A549 (cell line): Measurements from ENCODE around the gene KIF18A.

ENCODE experiments used
- CEBPB ChIP-seq, 2 experiments: fragments of >200 bp in 1 of 2; sonication (Bioruptor Twin) in 1 of 2; formaldehyde crosslinking in 1 of 2; IDR thresholded peaks; 2 replicates each; pipeline ENCODE4 v1.6.1; 2012 to 2016
- CHD2 ChIP-seq: fragments of 150-350 bp; IDR thresholded peaks from 2 replicates; pipeline ENCODE4 v1.6.1; 2014; ENCODE audit warnings: low read length; ENCODE audit not compliant: partially characterized antibody
- ELK1 ChIP-seq: fragments of 150-350 bp; IDR thresholded peaks from 2 replicates; pipeline ENCODE4 v1.6.1; 2014; ENCODE audit warnings: low read depth, mild to moderate bottlenecking, low read length
- EP300 ChIP-seq, 2 experiments: fragments of >200 bp; sonication (Bioruptor Twin); formaldehyde crosslinking; IDR thresholded peaks; 2 replicates in 1 of 2; 3 replicates in 1 of 2; pipeline ENCODE4 v1.6.1; 2016 to 2017
- NFE2L2 ChIP-seq: fragments of 150-350 bp; conservative IDR thresholded peaks from 2 replicates; pipeline ENCODE4 v1.6.1; 2014; ENCODE audit warnings: low read length
- POLR2A ChIP-seq: IDR thresholded peaks from 2 replicates; pipeline ENCODE4 v1.6.1; 2012; ENCODE audit warnings: mild to moderate bottlenecking, low read length
- TF ChIP-seq, protein P1 (sequence below): fragments of >200 bp; sonication (Bioruptor Twin); formaldehyde crosslinking; IDR thresholded peaks from 3 replicates; pipeline ENCODE4 v1.5.1; 2016

DNA sequence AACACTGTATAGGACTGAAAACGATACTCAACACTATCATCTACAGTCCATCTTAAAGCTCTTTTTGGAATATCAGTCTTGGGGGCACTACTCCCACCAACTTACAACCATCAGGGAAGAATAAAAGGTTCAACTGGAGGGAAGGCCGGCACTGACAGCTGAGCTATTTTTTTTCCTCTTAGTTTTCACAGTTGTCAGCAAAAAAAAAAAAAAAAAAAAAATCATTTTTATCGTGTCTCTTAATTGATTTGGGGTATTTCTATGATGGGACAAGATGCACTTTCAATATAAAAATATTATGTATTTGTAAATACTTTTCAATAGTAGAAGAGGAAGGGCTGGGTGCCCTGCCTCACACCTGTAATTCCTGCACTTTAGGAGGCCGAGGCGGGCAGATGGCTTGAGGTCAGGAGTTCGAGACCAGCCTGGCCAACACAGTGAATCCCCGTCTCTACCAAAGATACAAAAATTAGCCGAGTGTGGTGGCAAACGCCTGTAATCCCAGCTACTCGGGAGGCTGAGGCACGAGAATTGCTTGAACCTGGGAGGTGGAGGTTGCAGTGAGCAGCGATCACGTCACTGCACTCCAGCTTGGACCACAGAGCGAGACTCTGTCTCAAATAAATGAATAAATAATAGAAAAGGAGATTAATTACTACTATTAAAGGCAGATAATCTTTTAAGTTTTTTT, 1.5 kb downstream of the KIF18A start:
- no peak for TF ChIP-seq EP300 (IDR thresholded peaks at IDR 0.05)
- no peak for TF ChIP-seq CEBPB (IDR thresholded peaks at IDR 0.05)
- TF ChIP-seq, protein P1, sequence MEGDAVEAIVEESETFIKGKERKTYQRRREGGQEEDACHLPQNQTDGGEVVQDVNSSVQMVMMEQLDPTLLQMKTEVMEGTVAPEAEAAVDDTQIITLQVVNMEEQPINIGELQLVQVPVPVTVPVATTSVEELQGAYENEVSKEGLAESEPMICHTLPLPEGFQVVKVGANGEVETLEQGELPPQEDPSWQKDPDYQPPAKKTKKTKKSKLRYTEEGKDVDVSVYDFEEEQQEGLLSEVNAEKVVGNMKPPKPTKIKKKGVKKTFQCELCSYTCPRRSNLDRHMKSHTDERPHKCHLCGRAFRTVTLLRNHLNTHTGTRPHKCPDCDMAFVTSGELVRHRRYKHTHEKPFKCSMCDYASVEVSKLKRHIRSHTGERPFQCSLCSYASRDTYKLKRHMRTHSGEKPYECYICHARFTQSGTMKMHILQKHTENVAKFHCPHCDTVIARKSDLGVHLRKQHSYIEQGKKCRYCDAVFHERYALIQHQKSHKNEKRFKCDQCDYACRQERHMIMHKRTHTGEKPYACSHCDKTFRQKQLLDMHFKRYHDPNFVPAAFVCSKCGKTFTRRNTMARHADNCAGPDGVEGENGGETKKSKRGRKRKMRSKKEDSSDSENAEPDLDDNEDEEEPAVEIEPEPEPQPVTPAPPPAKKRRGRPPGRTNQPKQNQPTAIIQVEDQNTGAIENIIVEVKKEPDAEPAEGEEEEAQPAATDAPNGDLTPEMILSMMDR, result no peak
- no peak for TF ChIP-seq ELK1
- no peak for TF ChIP-seq POLR2A
- TF ChIP-seq NFE2L2, result no peak
- TF ChIP-seq CHD2, result no peak
